HG03432 (cell line): ENCODE measurements around the gene HSD17B12.
"Not testable (repeated sequence)": the region's sequence is repeated elsewhere in the genome, so short reads cannot be mapped to it uniquely, and the experiment has no call there.

Experiments
- ATAC-seq: cut with Tn5 transposase; IDR thresholded peaks from one replicate; pipeline ENCODE4 v1.9.1; 2021; ENCODE audit warnings: mild to moderate bottlenecking, moderate library complexity; ENCODE audit not compliant: unreplicated experiment

HSD17B12 gene

DNA sequence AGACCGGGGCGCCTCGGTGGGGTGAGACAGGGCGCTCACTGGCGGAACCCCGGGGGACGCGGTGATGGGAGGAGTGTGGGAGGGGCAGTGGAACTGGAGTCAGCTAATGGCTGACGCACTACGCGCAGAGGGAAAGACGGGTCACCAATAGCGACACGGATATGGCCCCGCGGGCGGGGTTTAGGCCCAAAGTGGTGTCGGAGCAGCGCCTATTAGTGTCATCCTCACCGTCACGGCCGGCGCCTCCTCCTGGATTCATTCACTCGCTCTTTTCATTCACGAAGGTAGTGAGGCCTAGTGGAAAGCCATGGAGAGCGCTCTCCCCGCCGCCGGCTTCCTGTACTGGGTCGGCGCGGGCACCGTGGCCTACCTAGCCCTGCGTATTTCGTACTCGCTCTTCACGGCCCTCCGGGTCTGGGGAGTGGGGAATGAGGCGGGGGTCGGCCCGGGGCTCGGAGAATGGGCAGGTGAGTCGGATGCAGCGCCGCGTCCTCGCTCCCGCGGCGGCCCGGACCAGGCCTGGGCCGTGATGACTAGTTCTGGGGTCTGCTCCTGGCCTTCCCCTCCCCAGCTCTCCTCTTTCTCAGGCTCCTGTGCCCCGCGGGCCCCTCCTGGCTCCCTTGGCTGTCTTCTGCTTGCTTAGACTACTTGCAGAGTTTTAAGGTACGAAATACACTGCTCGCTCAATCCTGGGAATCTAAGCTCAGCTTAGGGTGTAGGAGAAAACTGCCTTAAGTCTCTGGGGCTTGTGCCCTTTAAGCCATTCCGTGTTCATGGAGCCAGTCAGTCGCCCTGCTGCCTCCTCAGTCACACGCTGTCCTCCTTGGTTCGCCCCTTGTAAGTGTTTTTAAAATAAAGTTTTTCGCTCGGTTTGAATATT lies at the start of gene HSD17B12:
Gene HSD17B12, plus strand, starts transcription at position 218 of the 880 bp plus-strand sequence. Its CDS starts 90 bp downstream, at position 308.
- ATAC-seq, result peak; percentile 97

DNA sequence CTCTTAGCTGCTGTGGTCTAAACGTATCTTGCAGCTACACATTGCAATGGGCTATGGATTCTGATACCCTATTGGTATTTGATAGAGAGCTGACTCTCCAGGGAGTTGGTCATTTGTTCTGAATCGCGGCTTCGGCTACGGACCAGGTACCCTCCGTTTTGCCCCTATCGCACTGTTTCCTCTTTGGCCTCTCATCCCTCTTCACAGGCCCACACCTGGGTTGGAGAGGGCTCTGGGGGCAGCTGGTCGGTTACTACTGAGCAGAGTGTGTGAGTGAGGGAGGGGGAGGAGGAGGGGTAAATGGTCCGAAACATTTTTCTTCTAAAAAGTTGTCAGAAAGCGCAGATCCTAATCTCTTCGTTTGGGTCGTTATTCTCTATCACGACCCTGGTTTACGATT lies 48.8 kb upstream of the HSD17B12 start:
- no peak for ATAC-seq

DNA sequence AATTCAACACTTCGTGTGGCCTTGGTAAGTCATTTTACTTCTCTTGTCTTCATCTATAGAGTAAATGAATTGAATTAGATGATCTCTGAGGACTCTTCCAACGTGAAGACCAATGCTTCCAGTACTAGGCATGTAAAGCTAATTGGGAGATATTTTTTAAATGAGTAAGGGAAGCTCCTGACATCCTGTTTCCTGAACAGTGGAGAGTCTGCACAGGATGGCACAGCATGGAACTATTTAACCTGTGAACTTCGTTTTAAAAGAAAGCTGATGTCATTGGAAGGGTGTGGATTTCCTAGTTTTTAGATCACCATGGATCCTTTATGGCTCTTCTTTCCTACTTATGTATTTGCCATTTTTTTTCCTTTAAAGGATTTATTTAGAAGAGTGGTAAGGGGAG lies 48.4 kb upstream of the HSD17B12 start:
- no peak for ATAC-seq

DNA sequence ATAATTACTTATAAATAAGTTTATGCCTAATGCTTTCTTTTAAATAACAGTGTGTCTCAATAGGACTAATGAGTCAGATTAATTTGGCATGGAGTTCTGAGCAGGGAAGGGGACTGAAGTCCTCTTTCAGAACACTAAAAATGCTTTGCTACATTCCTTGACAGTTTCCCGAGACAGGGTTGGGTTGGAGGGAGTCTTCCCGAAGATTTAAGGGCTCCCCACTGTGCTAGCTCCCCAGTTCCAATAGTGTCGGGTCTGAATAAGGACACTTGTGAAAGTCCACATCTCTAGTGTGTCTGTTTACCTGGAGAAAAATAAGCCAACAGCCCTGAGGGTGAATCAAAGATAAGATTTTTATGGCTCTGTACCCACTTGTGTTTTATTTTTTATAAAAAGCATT lies 41.8 kb upstream of the HSD17B12 start:
- ATAC-seq, result no peak

DNA sequence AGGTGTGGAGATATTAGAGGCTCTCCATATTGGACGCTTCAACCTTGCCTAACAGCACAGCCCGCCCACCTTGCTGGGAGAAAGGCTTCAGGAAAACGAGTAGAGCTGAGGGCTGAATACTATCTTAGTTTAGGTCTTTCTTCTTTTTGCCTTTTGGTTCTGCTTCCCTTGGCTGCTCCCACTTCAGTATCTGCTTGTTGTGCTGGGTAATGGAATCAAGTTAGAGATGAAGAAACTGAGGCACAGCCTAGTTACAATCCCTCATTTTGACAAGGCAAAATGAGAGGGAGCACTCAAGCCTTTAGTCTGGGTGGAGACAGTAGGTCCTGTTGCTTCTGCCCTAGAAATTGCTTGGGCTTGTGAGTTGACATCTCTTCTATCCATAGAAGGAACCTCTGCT lies 41.3 kb upstream of the HSD17B12 start:
- ATAC-seq, result no peak

DNA sequence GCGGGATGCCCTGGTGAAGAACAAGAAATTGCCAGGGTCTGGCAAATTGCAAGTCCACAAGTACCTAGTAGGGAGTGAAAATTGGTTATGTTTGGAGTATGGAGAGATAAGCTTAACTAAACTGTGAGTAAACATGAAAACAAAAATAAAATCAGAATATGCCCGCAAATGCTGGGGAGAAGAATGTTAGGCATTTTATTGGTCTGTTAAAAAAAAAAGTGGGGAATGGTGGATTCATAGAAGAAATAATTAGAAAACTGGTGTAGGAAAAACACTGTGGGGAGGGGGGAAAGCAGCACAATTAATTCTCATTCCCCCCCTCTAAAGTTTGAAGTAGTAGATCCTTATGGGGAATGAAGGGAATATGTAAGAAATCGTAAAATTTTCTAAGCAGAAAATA lies 40.6 kb upstream of the HSD17B12 start:
- no peak for ATAC-seq

DNA sequence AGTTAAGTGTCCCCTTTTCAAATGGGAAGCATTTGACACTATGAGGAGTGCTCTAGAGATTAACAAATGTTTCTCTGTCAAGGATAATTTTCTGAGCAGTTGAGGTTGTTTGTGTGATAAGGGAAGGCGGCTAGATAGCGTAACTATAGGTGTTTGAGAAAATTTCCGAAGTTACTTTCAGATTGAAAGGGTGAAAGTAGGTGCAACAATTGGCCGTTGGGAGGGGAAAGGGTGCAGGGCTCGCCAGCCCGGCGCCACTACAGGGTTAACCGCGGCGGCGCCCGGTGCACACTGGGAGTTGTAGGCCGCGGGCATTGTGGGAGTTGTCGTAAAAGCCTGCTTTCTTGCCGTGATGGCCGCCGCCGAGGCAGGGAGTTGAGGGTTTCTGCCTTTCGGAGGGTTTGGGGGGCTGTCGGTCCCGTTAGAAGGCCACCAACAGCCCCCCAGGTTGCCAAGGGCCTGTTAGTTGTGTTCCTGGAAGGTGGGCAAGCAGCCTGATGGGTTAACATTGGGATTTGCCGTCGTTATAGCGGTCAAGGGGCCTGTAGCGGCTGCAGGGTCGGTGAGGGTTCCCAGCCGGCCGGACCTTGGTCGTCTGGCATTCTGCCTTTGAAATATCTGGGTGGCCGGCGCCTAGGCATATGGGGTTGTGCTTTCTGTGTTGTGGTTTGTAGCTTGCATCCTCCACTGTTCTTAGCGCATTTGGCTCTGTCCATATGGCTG lies 36.5 kb upstream of the HSD17B12 start:
- peak; percentile 100 for ATAC-seq

DNA sequence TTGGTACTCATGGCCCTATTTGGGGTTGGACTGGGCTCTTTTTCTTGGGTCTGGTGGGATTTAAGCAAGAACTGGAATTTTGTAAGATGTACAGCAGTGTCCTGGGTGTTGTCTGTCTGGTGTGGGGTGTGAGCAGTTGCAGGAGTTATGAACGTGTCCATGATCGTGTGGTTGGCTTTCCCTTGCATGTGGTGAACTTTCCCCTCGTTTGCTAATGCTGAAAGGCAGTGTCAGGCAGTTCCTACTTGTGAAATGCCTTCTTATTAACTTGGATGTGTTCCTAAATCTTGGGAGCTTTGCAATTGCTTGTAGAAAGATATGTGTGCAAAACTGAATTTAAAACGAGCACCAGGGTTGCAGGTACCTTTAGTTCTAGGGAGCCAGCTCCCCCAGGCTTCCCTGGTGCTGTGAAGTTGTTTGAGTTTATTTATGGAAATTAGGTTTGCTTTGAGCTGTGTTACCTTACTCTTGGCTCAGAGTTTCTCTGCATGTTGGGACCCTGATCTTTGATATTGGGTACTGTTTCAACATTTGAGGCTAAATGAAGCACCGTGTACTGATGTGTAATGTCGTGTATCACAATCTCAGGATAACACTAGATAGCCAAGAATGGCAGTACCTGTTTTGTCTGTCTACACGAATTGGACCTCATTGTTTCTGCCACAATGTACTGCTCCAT lies 35.8 kb upstream of the HSD17B12 start:
- ATAC-seq, result no peak

DNA sequence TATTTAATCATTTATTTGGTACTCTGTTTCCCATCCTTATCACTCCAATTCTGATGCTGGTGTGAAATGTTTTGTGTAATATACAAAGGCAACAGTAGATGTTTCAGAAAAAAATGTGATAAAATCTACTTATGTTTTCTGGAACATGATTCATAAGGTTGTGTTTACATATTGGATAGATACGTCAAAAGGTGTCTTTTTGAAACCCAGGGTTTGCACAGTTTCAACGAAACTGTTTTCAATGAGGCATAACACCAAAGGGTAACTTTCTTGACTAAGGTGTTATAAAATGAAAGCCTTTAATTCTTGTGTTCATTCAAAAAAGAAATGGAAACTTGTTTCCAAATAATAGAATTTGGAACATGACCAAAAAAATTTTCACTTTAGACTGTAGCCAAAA lies 33.8 kb upstream of the HSD17B12 start:
- ATAC-seq, result no peak

DNA sequence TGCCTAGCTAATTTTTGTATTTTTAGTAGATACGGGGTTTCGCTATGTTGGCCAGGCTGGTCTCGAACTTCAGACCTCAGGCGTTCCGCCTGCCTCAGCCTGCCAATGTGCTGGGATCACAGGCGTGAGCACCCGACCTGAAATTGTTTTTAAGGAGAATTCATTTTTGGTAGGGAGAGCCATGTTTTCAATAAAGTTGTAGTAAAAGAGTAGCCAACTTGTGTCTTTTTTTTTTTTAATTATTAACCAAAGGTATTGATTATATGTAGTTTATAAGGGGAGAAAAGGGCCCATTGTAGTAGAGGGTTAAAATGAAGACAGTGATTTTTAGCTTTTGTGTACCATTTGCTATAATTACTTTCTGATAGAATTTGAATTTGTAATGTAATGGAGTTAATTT lies 31.6 kb upstream of the HSD17B12 start:
- no peak for ATAC-seq

DNA sequence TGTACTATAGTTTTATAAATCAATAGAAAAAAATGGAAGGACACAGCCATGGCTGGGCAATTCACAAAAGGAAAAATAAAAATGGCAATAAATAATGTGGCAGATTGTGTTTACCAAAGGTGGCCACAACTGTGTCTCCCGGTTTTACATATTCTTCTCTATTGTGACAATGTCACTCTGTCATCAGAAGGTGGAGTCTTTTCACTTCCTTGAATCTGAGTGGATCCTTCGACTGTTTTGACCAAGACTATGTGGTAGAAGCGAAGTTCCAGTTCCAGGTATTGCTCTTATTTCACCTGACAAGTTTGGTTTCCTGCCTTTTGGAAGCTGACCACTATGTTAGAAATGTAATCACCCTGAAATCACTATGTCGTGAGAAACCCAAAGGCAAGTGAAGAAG lies 31.0 kb upstream of the HSD17B12 start:
- ATAC-seq, result no peak

DNA sequence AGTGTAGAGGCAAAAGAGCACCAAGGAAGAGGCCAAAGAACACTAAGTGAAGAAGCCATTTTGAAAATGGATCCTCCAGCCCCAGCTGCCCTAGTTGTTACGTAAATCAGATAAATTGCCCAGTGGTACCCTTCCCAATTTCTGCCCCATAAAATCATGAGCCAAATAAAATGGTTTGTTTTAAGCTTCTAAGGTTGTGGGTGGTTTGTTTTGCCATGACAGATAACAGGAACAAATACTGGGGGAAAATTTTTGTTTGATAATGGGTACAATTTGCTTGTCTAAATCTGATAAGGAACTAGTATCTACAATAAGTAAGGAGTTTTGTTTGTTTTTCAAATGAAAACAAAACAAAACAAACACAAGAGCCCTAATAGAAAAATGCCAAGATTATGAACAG lies 30.6 kb upstream of the HSD17B12 start:
- ATAC-seq, result no peak

DNA sequence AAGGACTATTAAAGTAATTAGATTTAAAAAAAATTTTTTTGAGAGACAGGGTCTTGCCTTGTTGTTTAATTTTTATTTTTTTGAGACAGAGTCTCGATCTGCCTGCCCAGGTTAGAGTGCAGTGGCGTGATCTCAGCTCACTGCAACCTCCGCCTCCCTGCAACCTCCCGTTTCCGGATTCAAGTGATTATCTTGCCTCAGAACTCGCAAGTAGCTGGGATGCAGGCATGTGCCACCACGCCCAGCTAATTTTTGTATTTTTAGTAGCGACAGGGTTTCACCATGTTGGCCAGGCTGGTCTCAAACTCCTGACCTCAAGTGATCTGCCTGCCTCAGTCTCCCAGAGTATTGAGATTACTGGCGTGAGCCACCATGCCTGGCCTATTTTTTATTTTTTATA lies 17.5 kb upstream of the HSD17B12 start:
- not testable (repeated sequence) for ATAC-seq

DNA sequence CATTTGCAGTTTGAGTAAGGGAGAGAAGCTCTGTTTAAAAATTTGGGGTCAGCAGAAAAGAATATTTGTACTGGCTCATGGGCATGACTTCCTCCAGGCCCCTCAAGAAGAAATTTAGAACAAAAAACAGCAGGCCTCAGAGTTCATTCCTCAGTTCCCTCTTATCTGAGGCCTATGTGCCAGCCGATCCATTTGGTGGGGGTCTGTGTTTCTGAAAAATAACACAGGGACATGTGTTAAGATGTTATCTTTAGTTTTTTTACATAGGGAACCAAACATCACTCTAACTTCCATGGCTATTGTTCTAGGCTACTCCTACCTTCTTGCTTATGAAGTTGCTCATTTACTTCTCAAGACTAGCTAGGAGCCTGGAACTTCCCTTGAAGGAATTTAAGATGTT lies 16.2 kb upstream of the HSD17B12 start:
- ATAC-seq, result no peak

DNA sequence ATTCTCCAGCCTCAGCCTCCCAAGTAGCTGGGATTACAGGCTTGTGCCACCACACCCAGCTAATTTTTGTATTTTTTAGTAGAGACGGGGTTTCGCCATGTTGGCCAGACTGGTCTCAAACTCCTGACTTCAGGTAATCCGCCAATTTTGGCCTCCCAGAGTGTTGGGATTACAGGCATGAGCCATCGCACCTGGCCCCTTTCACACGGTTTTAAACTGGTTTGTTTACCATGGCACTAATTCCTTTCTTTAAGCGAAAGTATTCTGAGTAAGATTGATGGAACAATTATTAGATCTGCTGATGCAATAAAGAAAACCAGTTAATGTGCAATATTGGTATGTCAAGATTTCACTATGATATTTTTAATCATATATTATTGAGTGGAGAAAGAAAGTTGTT lies 9.3 kb upstream of the HSD17B12 start:
- not testable (repeated sequence) for ATAC-seq

DNA sequence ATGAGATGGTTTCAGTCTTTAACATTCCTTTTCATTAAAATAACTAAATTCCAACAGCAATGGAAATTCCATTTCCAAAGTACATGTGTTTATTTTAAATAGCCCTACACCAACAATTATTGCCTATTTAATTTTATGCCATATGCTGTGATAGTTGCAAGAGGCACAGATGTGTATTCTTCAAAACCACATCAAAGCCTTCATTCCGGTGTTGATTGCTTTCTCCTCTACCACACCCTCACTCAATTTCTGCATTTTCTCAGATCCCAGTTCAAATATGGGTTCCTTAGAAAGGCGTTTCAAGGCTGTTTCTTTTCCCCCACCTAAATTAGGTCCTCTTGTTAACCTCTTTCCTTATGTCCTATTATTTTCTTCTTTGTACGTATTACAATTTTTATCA lies 6.0 kb upstream of the HSD17B12 start:
- ATAC-seq, result no peak

DNA sequence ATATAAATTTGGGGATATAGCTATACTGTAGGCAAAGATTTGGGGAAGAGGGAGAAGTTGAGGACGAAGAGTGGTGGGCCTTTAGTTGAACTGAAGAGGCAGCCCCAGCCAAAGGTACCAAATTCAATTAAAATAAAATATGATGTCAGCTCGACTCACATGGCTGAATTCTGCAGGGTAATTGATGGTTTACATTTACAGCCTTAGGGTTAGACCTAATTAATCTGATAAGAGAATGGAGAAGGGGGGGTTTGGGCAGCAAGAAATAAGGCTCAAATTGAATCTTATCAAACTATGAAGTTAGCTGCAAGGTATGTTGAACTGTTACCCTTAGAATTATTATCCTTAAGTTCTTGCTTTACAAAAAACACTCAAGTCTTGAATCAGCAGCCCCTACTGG lies 3.6 kb upstream of the HSD17B12 start:
- ATAC-seq, result no peak

DNA sequence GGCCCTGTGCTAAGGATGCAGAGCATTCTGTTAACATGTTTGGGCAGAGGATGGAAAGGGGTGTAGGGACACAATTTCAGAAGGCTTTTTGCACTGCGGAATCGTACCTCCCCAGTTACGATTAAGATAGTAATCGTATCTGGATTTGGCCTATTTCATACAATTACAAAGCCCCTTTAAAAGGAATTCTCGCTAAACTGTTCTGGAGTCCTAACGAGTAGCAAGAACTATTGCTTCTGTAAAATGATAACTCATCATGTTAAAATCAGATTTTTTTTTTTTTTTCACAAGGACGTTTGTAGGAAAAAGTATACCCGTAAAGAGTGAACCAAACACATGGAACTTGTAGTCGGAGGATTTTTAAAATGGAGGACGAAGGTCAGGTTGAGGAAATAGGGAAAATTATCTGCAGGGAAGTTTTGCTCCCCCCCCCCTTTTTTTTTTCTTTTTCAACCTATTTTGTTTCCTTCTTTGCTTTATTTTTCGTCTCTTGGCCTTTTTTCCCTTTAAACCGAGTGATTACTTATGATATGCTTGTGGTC lies 934 bp downstream of the HSD17B12 start:
- ATAC-seq, result no peak

DNA sequence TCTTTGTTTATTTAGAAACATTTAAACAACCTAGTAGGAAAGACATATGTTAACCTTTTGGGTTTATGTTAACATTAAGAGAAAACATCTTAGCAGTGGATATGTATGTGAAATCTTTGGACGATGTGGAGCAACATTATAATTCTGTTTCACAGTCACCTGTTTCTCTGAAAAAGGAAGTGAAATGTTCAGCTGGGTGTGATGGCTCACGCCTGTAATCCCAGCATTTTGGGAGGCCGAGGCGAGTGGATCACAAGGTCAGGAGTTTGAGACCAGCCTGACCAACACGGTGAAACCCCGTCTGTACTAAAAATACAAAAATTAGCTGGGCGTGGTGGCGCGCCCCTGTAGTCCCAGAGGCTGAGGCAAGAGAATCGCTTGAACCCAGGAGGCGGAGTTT lies 1.5 kb downstream of the HSD17B12 start:
- not testable (repeated sequence) for ATAC-seq

DNA sequence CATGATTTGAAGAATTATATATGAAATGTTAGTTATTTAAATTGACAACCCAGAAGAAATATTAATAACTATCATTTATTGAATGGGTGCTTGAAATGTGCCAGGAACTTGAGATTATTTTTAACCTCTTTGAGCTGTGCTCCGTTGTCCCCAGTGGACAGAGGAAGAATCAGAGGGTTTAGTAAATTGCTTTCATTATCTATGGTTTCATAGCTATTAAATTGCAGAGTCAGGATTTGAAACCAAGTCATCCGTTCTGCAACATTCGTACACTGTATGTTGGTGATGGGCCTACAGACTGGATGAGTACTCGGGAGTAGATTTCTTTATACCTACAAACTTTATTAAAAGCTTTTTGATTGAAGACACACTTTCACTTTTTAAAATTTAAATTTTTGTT lies 4.9 kb downstream of the HSD17B12 start:
- no peak for ATAC-seq

DNA sequence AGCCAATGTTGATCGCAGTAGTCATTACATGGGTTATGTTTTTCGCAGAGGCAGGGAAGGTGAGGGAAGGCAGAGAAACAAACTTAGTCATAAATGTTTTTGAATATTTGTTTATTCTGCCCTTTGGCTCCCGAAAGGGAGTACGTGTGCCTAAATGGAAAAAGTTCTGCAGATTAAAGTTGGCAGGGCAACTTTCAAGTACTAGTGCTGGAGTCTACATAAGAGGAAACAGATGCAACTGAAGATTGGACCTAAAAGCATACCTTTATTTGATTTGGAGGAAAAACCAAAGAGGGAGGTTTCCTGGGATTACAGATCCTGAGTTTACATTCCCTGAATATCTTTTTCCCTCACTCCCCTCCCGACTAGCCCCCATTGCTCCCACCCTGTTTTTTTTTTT lies 5.7 kb downstream of the HSD17B12 start:
- ATAC-seq, result no peak
